ENCODE results near the gene TSPYL4.
A peak's percentile ranks its signal among the peaks of the same experiment; 100 is the strongest.

Gene TSPYL4

DNA sequence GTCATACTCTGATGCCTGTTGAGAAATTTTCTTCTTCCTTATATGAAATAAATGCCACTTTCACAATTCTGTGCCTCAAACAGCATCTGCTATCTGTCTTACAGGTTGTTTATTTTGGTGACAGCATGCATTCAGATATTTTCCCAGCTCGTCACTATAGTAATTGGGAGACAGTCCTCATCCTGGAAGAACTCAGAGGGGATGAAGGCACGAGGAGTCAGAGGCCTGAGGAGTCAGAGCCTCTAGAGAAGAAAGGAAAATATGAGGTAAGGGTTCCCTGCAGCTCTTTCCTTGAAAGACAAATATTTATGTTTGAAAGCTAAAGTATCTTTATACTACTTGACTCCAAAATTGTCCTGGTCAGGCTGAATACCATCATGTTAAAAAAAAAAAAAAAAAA is 15.8 kb downstream of the TSPYL4 start:
- H3K27ac ChIP-seq, result no peak overlapping the region
- DNase-seq (ENCODE audit: low read depth, low spot score), result no peak

DNA sequence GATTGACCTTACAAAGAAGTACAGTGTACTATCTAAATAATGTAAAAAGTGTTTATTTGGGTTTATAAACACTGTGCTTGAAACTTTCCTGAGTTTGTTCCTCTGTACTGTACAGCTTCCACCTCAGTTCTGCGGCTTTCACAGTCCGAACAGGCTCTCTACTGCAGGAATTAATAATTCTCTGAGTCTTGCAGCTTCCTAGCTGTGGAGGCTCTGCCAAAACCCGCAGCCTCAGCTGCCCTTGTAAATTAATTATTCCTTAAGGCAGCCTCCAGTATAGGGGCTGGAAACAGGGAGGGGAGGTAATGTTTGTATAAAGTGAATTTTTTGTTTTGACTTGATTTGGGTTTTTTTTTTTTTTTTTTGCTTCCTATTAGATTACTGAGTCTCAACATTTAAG is 19.2 kb downstream of the TSPYL4 start:
- H3K27ac ChIP-seq, result no peak overlapping the region
- DNase-seq (ENCODE audit: low read depth, low spot score), result no peak

DNA sequence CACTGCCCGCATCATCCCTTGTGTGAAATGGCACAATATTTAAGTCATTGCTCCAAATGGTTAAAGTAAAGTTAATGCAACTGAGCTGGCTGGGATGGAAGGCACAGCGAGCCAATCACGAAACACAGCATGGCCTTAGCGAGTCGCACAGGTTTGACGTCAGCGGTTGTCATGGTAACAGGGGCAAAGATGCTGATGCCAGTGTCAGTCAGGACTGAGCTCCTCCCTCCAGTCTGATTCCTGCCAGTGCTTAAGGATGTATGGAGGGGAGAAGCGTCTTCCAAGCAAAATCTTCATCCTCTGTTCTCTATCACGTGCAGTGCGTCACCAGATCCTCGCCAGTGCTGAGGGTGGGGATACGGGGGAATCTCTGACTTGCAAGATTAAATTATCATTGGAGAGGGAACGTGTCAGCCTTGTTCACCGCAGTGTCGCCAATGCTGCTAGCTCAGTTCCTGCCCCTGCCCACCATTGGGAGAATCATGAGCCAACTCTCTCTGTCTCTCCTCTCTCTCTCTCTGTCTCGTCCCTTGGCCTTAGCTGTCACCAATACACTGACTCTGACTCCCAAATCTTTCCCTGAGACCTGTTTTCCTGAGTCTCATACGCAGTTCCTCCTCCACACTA is 24.5 kb downstream of the TSPYL4 start:
- no peak overlapping the region for H3K27ac ChIP-seq
- no peak for DNase-seq (ENCODE audit: low read depth, low spot score)

DNA sequence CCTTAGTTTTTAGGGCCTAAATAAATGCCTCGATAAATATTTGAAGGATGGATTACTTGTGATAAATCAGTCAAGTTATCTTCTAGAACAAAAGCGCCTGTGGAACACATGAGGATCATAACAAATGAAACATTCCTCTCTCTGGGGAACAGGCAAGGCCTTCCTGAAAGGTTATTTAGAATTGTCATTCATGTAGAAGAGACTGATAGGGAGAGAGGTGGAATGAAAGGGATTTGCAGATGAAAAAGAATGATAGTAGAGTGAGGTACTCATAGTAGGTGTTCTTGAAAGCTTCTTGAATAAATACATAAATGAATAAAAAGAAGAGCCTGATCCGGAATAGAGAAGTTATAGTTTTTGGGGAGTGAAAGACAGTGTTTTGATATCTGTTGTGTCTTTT is 30.5 kb downstream of the TSPYL4 start:
- H3K27ac ChIP-seq, result no peak overlapping the region
- DNase-seq (ENCODE audit: low read depth, low spot score), result no peak

DNA sequence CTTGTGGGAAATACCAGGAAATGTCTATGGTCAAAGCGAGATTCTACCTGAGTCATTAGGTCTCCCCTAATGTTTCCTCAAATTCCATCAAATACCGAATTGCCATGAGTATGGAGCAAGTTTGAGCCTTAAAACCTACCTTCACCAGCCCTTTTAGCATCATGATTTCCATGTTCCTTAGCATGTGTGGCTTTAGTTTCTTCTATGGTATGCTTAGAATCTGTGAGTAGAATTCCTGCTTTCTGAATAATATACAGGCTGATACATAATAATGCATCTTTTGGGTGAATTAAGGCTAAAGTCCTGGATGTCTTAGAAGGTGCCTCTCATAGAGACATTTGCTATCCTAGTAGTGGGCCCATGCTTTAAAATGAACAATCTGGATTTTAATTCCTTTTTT is 32.0 kb downstream of the TSPYL4 start:
- no peak overlapping the region for H3K27ac ChIP-seq
- DNase-seq (ENCODE audit: low read depth, low spot score), result no peak

DNA sequence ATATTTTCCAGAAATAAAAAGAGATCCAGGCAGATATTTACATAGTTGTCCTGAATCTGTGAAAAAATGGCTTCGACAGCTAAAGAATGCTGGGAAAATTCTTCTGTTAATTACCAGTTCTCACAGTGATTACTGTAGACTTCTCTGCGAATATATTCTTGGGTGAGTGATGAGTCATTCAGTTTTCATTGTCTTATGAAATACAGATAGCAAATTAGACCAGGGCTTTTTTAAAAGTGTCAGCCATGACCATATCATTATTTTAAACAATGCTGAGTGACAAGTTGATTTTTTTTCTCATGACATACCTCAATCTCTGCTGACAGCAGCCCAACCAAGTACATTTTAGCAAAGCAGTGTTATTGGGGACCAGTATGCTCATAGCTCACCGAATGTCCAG is 32.8 kb downstream of the TSPYL4 start:
- DNase-seq (ENCODE audit: low read depth, low spot score), result no peak
- no peak overlapping the region for H3K27ac ChIP-seq

DNA sequence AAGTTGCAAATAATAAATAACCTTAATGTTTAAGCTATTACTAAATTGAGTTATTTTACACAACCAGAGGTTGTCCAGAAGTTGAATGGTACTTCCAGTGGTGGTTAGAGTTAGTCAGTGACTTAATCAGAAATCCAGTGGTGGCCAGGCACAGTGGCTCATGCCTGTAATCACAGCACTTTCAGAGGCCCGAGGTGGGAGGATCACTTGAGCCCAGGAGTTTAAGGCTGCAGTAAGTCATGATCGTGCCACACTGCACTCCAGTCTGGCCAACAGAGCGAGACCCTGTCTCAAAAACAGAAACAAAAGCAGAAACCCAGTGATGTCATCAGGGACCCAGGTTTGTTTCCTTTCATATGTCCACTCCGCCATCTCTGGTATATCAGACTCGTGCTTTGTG is 35.0 kb downstream of the TSPYL4 start:
- no peak for DNase-seq (ENCODE audit: low read depth, low spot score)
- no peak overlapping the region for H3K27ac ChIP-seq

DNA sequence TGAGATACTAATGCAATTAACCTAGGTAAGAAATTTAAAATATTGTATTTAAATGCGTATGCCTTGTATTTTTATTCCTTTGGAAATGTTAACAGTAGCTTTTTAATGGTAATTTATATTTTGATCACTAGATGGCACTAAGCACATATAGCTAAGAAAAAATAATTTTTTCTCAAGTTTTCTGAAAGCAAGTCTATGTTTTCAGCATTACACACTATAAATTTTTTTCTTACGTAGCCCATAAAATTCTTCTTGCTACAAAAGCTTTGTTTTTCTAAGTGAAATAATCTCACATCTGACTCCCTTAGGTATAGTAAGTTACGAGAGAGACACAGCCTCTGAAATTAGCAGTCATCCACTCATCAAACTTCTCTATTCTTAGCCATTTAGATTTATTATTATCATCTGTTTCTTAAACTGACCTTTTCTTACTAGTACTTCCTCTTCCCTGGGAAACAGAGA is 35.7 kb downstream of the TSPYL4 start:
- no peak overlapping the region for H3K27ac ChIP-seq
- DNase-seq (ENCODE audit: low read depth, low spot score), result no peak

DNA sequence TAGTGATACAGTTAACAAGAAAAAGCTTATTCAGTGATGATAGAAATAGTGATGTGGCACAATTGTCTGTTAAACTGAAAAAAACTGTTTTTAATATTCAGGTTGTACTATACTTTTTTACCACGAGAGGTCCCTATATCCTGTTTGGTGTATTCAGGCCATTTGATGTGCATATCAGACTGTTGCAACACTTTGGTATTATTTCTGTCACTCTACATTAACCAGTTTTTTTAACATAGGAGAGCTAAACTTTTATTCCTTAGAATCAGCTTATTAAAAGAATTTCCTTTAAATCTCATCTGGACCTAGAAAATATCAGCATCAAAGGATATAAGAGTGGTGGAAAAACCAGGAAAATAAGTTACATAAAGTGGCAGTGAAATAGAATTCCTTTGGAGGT is 36.8 kb downstream of the TSPYL4 start:
- DNase-seq (ENCODE audit: low read depth, low spot score), result no peak
- H3K27ac ChIP-seq, result peak overlapping the region; percentile 37

DNA sequence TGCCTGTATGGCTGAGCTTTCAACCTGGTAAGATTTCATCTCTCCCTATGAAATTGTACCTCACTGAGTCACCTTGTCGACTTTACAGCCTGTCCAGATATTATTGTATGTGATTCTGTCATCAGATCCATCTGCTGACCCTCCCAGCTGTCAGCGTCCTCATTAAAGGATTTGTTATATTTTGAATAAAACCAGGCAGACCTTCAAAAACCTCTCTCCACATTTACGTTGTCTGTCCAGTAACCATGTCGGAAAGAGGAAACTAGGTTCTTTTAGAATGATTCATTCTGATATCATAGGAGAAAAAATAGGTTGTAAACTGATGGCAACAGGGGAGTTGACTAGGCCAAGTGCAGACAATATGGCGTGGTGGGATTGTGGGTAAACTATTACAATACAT is 38.5 kb downstream of the TSPYL4 start:
- H3K27ac ChIP-seq, result peak overlapping the region; percentile 53
- DNase-seq (ENCODE audit: low read depth, low spot score), result no peak

DNA sequence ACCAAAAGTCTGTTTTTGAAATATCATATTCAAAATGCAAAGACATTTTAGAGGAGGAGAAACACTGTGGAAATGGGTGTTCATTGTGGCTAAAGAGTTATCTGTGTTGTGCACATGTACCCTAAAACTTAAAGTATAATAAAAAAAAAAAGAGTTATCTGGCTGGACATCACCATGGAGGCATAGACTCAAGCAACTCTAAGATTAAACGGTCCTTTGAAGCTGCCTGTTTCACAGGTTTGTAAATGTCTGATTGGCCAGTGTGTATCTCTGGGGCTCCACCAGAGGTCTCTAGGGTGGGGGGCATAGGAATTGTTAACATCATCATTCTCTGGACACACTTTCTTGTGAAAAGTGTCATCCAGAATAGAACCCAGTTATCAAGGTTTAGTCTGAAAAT is 39.2 kb downstream of the TSPYL4 start:
- peak overlapping the region; percentile 53 for H3K27ac ChIP-seq

DNA sequence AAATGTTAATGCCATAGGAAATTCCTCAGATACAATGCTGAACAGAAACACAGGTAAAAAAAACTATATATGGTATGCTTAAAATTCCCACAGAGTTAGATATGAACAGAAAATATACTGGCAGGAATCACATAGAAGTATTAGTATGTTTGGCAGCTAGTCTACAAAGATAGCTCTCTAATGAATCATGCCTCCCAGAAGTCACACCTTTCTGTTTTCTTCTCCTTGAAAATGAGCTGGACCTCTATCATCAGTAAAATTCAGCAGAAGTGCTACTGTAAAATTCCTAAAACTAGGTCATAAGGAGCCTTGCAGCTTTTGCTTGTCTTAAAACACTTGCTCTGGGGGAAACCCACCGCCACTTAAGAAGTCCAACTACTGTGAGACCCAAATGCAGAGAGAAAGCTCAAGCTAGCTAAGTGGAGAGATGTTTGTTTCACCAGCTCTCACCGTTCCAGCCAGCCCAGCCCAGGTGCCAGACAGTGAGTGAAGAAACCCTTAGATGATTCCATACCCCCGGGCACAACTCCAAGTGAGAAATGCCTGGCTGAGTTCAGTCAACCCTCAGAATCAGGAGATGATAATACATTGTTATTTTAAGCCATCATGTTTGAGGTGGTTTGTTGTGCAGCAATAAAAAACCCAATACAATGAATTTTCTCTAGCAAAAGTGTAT is 43.0 kb downstream of the TSPYL4 start:
- peak overlapping the region; percentile 74 for H3K27ac ChIP-seq
- DNase-seq (ENCODE audit: low read depth, low spot score), result peak; percentile 50

More for the DNA sequence above, 39.2 kb downstream of the TSPYL4 start:
- no peak for DNase-seq (ENCODE audit: low read depth, low spot score)

DNA sequence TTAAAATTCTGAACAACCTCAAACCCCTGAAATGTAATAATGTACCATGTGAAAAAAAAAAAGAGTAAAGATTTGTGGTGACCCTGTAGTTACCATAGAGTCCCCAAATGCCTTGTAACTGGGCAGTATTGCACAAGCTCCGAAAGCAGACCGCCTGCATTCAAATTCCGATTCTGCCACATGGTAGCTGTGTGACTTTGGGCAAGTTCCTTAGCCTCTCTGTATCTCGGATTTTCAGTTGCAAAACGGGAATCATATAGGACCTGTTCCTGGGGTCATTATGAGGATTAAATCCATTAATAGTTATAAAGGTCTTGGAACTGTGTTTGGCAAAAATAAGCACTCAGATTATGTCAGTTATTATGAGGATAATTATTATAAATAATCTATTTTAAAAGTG is 43.6 kb downstream of the TSPYL4 start:
- DNase-seq (ENCODE audit: low read depth, low spot score), result no peak
- peak overlapping the region; percentile 74 for H3K27ac ChIP-seq

DNA sequence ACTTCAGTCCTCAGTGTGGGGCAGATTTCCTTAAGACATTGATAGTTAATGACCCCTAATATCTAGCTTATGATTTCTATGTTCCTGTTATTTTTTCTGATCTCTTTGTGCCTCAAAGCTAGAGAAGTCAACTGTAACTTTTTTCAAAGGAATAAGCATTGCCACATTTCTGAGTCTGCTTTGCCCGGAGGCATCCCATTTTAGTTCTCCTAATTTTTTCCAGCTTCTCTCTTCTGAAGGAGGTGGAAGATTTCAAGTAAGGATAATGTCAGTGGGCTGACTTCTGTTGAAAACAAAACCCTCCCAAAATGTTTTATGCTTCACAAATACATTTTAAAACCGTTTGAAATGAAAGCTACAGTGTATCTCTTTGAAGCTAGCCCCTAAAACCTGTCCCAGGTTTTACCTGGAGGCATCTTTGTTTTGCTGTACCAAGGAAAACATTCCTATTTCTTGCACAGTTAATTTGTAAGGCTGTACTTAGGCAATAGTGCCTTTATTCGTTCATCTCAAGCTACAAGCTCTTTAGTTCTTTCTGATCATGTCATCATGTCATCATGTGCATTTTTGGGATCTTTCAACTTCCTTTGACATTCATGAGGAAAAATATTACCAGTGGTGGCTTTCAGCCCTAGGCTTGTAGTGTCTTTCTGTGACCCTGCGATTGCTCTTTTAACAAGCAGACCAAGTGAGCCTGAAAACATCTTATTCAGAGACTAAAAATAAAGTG is 45.7 kb downstream of the TSPYL4 start:
- no peak for DNase-seq (ENCODE audit: low read depth, low spot score)
- no peak overlapping the region for H3K27ac ChIP-seq

DNA sequence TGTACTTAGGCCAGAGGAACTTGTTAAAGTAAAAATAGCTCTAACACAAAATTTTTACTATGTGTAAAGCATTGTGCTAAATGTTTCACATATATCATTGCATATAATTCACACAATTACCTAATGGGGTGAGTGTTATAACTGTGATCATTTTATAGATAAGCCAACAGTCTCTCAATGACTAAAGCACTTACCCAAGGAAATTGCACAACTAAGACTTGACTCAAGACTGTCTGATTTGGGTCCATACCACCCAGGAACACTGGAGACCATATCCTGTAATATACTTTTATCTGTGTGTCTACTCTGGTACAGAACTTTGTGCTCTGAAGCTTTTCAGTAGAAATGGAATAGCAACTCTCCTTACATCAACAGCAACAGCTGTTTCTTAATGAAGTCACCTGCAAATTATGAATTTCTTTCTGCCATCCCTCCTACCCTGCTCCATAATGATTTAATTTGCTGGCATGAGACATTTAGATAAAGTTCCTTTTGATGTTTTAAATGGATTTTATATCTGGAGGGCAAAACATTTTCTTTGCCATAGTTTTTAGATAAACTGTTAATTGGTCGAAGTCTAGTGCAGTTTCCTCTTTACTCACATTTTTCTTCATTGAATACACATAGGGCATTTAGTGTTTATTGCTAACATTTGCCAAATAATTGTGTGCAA is 47.5 kb downstream of the TSPYL4 start:
- H3K27ac ChIP-seq, result peak overlapping the region; percentile 4
- peak; percentile 53 for DNase-seq (ENCODE audit: low read depth, low spot score)

DNA sequence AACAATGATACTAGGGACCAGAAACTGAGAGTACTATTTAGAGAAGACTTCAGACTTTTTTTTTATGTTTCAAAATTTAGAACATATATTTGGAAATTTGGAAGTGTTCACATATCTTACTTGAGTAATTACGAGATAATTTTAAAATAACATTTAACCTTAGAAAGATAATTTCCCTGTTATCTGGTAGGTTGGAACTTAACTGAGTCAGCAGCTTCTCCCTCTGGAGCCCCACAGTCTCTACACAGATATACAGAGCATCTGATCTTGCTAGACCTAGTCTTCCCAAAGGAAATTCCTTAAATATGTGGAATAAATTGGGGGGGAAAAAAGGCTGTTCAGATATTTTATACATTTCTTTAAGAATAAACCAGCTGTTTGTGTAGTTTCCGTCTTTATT is 48.6 kb downstream of the TSPYL4 start:
- H3K27ac ChIP-seq, result no peak overlapping the region
- DNase-seq (ENCODE audit: low read depth, low spot score), result no peak

DNA sequence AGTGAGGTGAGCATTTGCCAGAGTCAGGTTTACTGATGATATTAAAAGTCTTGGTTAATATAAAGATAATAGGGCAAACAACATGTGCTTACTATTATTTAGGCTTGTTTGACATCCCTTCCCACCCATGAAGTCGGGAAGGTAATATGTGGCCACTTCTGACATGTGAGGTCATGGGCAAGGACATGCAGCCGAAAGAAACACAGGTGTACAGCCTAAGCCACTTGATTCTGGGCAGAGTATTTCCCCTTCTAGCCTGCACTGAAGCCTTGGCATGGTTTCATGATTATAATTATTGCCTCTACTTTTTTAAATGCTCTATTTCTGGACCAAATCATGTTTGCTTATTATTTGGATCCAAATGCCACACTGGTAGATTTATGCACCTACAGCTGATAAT is 52.3 kb downstream of the TSPYL4 start:
- no peak overlapping the region for H3K27ac ChIP-seq
- DNase-seq (ENCODE audit: low read depth, low spot score), result no peak

DNA sequence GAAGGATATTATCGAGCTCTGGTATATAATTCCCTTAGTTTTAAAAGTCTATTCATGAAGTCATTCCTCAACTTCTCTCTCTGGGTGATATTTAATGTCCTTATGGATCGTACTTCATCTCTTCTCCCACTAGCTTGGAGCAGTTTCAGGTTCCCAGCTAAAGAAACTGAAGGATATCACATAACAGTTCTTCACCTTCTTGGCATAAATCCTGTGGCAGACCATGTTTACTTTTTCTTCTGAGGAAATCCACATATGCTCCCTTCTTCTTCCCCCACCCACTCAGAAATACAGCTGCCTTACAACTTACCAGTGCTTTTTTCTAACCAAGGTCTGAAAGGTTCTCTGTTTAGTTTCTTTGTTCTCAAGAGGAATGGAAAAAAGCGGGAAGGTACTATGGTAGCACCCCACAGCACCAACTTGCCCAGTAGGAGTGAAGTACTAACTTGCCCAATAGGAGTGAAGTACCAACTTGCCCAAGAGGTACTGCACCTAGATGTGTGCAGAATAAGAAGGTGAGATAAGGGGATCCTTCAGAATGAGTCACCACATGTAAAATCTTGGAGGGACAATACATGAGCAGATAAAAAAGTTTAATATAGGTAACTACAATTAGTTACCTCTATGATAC is 53.1 kb downstream of the TSPYL4 start:
- H3K27ac ChIP-seq, result no peak overlapping the region
- no peak for DNase-seq (ENCODE audit: low read depth, low spot score)

All from epithelial cell of prostate (primary cell).